ENCODE data around the gene KRT80.

The KRT80 gene

DNA sequence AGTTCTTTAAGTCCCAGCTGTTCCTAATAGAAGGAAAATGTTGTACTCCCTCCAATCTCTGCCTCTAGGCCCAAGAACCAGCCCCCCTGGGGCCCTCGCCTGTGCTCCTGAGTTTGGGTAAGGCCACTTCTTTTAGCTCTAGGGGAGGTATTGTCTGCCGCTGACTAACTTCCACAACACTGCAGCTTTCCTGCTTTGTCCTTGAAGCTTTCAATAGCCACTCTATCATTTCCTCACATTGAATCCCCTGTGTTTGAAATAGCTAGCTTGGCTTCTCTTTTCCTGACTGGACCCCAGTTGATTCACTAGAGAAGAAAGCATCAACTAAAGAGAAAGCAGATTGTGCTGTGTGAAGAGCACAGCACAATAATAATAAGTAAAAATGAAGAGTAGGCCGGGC is 28.8 kb downstream of the KRT80 start:
- Histone ChIP-seq H3K4me3 (ENCODE audit: low read length) (no peak overlapping the region), H3K9ac (ENCODE audit: low read length) (no peak overlapping the region), H3K36me3 (ENCODE audit: control insufficient read depth, insufficient read depth, low read length) (no peaks in the 10 kb centered on the region), H3K4me1 (ENCODE audit: control insufficient read depth, insufficient read depth, low read length) (peaks cover 18% of the 10 kb centered on the region), H3K27me3 (ENCODE audit: control insufficient read depth, insufficient read depth, low read length) (no peaks in the 10 kb centered on the region), H3K9me3 (ENCODE audit: control insufficient read depth, low read length) (no peaks in the 10 kb centered on the region)

- H3K9me3 ChIP-seq (ENCODE audit: control insufficient read depth, low read length): no peaks in the 10 kb centered on the region
- no peak overlapping the region for H3K4me3 ChIP-seq (ENCODE audit: low read length)
Observed at GRCh38 chr12:52160200-52160599, 31.6 kb downstream of the KRT80 start.

GRCh38 chr12:52157566-52158150 is 34.2 kb downstream of the KRT80 start:
- no peaks in the 10 kb centered on the region for H3K36me3 ChIP-seq (ENCODE audit: control insufficient read depth, insufficient read depth, low read length)
- no peak overlapping the region for H3K4me3 ChIP-seq (ENCODE audit: low read length)
- peaks cover 34% of the 10 kb centered on the region for H3K4me1 ChIP-seq (ENCODE audit: control insufficient read depth, insufficient read depth, low read length)
- H3K9ac ChIP-seq (ENCODE audit: low read length): no peak overlapping the region
- H3K9me3 ChIP-seq (ENCODE audit: control insufficient read depth, low read length): no peaks in the 10 kb centered on the region
- H3K27me3 ChIP-seq (ENCODE audit: control insufficient read depth, insufficient read depth, low read length): no peaks in the 10 kb centered on the region

More at GRCh38 chr12:52160200-52160599, 31.6 kb downstream of the KRT80 start:
- no peaks in the 10 kb centered on the region for H3K27me3 ChIP-seq (ENCODE audit: control insufficient read depth, insufficient read depth, low read length)
- peaks cover 28% of the 10 kb centered on the region for H3K4me1 ChIP-seq (ENCODE audit: control insufficient read depth, insufficient read depth, low read length)
- no peak overlapping the region for H3K9ac ChIP-seq (ENCODE audit: low read length)
- no peaks in the 10 kb centered on the region for H3K36me3 ChIP-seq (ENCODE audit: control insufficient read depth, insufficient read depth, low read length)

- no peaks in the 10 kb centered on the region for H3K36me3 ChIP-seq (ENCODE audit: control insufficient read depth, insufficient read depth, low read length)
- H3K9ac ChIP-seq (ENCODE audit: low read length): no peak overlapping the region
- peaks cover 41% of the 10 kb centered on the region for H3K4me1 ChIP-seq (ENCODE audit: control insufficient read depth, insufficient read depth, low read length)
- no peaks in the 10 kb centered on the region for H3K27me3 ChIP-seq (ENCODE audit: control insufficient read depth, insufficient read depth, low read length)
- H3K9me3 ChIP-seq (ENCODE audit: control insufficient read depth, low read length): no peaks in the 10 kb centered on the region
- H3K4me3 ChIP-seq (ENCODE audit: low read length): no peak overlapping the region
Observed at GRCh38 chr12:52156757-52157565, 34.9 kb downstream of the KRT80 start.

DNA sequence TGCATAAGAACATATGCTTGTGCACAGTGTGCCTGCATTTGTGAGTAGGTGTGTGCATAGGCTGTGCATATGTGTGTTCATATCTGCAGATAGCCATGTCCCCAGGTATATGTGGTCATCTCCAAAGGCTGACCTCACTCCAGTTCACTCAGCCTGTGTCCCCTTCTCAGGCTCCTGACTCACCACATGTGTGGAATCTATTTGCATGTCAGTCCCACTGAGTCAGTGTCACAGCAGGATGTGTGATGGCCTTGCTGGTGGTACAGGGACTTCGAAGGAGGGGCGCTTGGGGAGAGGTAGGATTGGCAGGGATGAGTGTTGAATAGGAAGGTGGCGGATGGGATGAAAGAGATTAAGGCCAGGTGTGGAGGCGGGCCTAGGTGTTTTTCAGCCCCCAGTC is 35.5 kb downstream of the KRT80 start:
- Histone ChIP-seq H3K27me3 (ENCODE audit: control insufficient read depth, insufficient read depth, low read length) (no peaks in the 10 kb centered on the region), H3K36me3 (ENCODE audit: control insufficient read depth, insufficient read depth, low read length) (no peaks in the 10 kb centered on the region), H3K4me1 (ENCODE audit: control insufficient read depth, insufficient read depth, low read length) (peaks cover 48% of the 10 kb centered on the region), H3K9me3 (ENCODE audit: control insufficient read depth, low read length) (no peaks in the 10 kb centered on the region), H3K4me3 (ENCODE audit: low read length) (no peak overlapping the region), H3K9ac (ENCODE audit: low read length) (no peak overlapping the region)

- peak overlapping the region; percentile 20 for H3K9ac ChIP-seq (ENCODE audit: low read length)
- H3K4me1 ChIP-seq (ENCODE audit: control insufficient read depth, insufficient read depth, low read length): peaks cover 58% of the 10 kb centered on the region
- no peak overlapping the region for H3K4me3 ChIP-seq (ENCODE audit: low read length)
- H3K9me3 ChIP-seq (ENCODE audit: control insufficient read depth, low read length): no peaks in the 10 kb centered on the region
- no peaks in the 10 kb centered on the region for H3K36me3 ChIP-seq (ENCODE audit: control insufficient read depth, insufficient read depth, low read length)
- no peaks in the 10 kb centered on the region for H3K27me3 ChIP-seq (ENCODE audit: control insufficient read depth, insufficient read depth, low read length)
Observed at GRCh38 chr12:52155048-52155868, 36.6 kb downstream of the KRT80 start.

DNA sequence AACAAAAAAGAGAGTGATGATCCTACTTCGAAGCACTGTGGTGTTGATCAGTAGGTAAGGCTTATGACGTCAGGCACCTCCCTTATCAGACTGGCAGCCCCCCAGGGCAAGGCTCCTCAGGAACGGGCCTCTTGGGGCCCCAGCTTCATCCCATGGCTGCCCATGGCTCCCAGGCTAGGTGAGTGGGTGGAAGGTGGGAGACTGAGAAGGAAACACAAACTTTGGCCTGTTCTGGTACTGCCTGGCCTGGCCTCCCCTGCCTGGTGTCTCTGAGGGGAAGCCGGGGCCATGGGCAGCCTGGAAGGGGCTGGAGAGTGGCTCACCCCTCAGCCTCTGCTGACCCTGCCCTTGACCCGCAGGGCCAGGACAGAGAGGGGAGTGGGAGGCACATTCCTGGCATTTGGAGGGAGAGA is 38.9 kb downstream of the KRT80 start:
- H3K36me3 ChIP-seq (ENCODE audit: control insufficient read depth, insufficient read depth, low read length): no peaks in the 10 kb centered on the region
- peak overlapping the region; percentile 40 for H3K9ac ChIP-seq (ENCODE audit: low read length)
- no peaks in the 10 kb centered on the region for H3K9me3 ChIP-seq (ENCODE audit: control insufficient read depth, low read length)
- H3K4me3 ChIP-seq (ENCODE audit: low read length): no peak overlapping the region
- no peaks in the 10 kb centered on the region for H3K27me3 ChIP-seq (ENCODE audit: control insufficient read depth, insufficient read depth, low read length)
- peaks cover 82% of the 10 kb centered on the region for H3K4me1 ChIP-seq (ENCODE audit: control insufficient read depth, insufficient read depth, low read length)

- Histone ChIP-seq H3K9me3 (ENCODE audit: control insufficient read depth, low read length) (no peaks in the 10 kb centered on the region), H3K27me3 (ENCODE audit: control insufficient read depth, insufficient read depth, low read length) (no peaks in the 10 kb centered on the region), H3K36me3 (ENCODE audit: control insufficient read depth, insufficient read depth, low read length) (no peaks in the 10 kb centered on the region), H3K4me3 (ENCODE audit: low read length) (no peak overlapping the region), H3K4me1 (ENCODE audit: control insufficient read depth, insufficient read depth, low read length) (peaks cover 89% of the 10 kb centered on the region), H3K9ac (ENCODE audit: low read length) (peak overlapping the region; percentile 40)
Observed at GRCh38 chr12:52151837-52152783, 39.7 kb downstream of the KRT80 start.

GRCh38 chr12:52151153-52151836 is 40.5 kb downstream of the KRT80 start:
- Histone ChIP-seq H3K27me3 (ENCODE audit: control insufficient read depth, insufficient read depth, low read length) (no peaks in the 10 kb centered on the region), H3K4me1 (ENCODE audit: control insufficient read depth, insufficient read depth, low read length) (peaks cover 89% of the 10 kb centered on the region), H3K4me3 (ENCODE audit: low read length) (no peak overlapping the region), H3K9me3 (ENCODE audit: control insufficient read depth, low read length) (no peaks in the 10 kb centered on the region), H3K36me3 (ENCODE audit: control insufficient read depth, insufficient read depth, low read length) (no peaks in the 10 kb centered on the region), H3K9ac (ENCODE audit: low read length) (peak overlapping the region; percentile 40)

DNA sequence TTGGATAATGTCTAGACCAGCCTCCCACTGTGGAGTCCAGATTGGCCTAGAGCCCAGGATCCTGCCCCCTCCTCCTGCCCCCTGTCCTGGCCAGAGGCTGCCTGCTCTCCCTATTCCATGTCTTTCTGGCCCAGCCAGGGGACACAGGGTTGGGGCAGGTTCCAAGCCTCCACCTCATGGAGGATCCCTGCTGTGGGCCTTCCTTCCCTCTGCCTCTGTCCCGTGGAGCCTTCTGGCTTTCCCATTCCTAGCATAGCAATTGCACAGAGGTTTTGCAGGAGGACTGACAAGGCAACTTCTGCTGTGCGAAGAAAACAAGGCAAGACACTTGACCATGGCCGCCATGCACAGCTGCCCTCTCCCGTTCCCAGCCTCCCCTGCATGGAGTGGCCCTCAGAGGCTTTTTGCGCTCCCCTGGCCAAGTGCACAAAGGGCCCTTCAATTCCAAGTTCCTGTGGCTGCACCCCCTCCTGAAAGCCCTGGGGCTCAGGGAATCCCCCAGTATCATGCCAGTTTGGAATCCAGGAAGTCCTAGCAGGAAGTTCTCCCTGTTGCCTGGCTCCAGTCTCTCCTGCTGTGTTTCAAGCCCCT is 42.1 kb downstream of the KRT80 start:
- no peaks in the 10 kb centered on the region for H3K27me3 ChIP-seq (ENCODE audit: control insufficient read depth, insufficient read depth, low read length)
- no peak overlapping the region for H3K4me3 ChIP-seq (ENCODE audit: low read length)
- peak overlapping the region; percentile 86 for H3K9ac ChIP-seq (ENCODE audit: low read length)
- H3K36me3 ChIP-seq (ENCODE audit: control insufficient read depth, insufficient read depth, low read length): no peaks in the 10 kb centered on the region
- H3K9me3 ChIP-seq (ENCODE audit: control insufficient read depth, low read length): no peaks in the 10 kb centered on the region
- H3K4me1 ChIP-seq (ENCODE audit: control insufficient read depth, insufficient read depth, low read length): peaks cover 90% of the 10 kb centered on the region

Data from mucosa of stomach (tissue), 1 donor.